Measurements from ENCODE around the gene CADM3. TPM values are rescaled to one million over a fixed set of nuclear protein-coding genes. Genes with fewer than 3 reads are reported as not detected.

Gene CADM3
- total RNA-seq, 1 donor from 2014 or later: 3.1 TPM

GRCh38 chr1:159248311-159248710 lies 76.9 kb downstream of the CADM3 start:
- peaks cover 46% of the 10 kb centered on the region for H3K9me3 Mint-ChIP-seq
- no peak overlapping the region for H3K4me3 Mint-ChIP-seq
- no peak for TF ChIP-seq CTCF (IDR thresholded peaks at IDR 0.05; ENCODE audit: unreplicated experiment)
- H3K27me3 Mint-ChIP-seq (ENCODE audit: low read depth): no peaks in the 10 kb centered on the region
- no peaks in the 10 kb centered on the region for H3K4me1 Mint-ChIP-seq
- DNase-seq (ENCODE audit: low spot score in 2 of 2, unreplicated experiment in 2 of 2): no peak
- H3K27ac Mint-ChIP-seq: no peak overlapping the region
- H3K36me3 Mint-ChIP-seq: no peaks in the 10 kb centered on the region

DNA sequence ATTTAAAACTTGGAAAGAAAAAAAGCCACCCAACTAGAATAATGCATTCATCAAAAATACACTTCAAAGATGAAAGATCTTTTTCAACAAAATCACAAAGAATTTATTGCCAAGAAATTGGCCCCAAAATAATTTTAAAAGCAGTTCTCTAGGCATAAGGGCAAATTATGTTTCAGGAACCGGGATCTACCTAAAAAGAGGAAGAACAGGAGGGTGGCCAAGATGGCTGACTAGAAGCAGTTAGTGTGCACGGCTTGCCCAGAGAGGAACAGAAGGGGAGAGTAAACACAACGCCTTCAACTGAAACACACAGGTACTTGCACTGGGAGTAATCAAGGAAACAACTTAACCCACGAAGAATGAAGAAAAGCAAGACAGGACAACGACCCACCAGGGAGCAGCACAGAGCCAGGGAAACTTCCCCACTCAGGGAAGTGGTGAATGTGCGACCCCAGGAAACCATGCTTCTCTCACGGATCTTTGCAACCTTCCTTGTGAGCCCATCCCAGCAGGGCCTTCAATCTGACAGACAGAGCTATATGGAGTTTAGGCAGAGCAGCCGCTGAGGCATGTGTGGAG lies 79.3 kb downstream of the CADM3 start:
- no peak for DNase-seq (ENCODE audit: low spot score in 2 of 2, unreplicated experiment in 2 of 2)
- H3K27me3 Mint-ChIP-seq (ENCODE audit: low read depth): no peaks in the 10 kb centered on the region
- no peak overlapping the region for H3K4me3 Mint-ChIP-seq
- TF ChIP-seq CTCF (IDR thresholded peaks at IDR 0.05; ENCODE audit: unreplicated experiment): no peak
- H3K4me1 Mint-ChIP-seq: no peaks in the 10 kb centered on the region
- no peak overlapping the region for H3K27ac Mint-ChIP-seq
- no peaks in the 10 kb centered on the region for H3K36me3 Mint-ChIP-seq
- H3K9me3 Mint-ChIP-seq: peaks cover 43% of the 10 kb centered on the region

Other genes with a start within 250 kb of the CADM3 start
- gene PYHIN1, start 240.1 kb upstream of the CADM3 start, total RNA-seq: 0.13 TPM in 1 of 3 replicates, not detected in the others
- 83.8 to 87.3 TPM (median 83.9 TPM) in 3 replicates for gene IFI16, start 161.7 kb upstream of the CADM3 start, total RNA-seq
- gene AIM2, start 94.8 kb upstream of the CADM3 start, total RNA-seq: 0.27 to 0.96 TPM (median 0.61 TPM) in 3 replicates
- gene ACKR1, start 33.3 kb downstream of the CADM3 start, total RNA-seq: 0.34 to 0.53 TPM (median 0.38 TPM) in 3 replicates
- gene FCER1A, start 130.7 kb downstream of the CADM3 start, total RNA-seq: not detected in 3 replicates